ENCODE data around the gene GJD3. TPM values are rescaled to one million over a fixed set of nuclear protein-coding genes. Genes with fewer than 3 reads are reported as not detected.
"Not testable (repeated sequence)": the region's sequence is repeated elsewhere in the genome, so short reads cannot be mapped to it uniquely, and the experiment has no call there.

GJD3 gene
- total and polyA plus RNA-seq, 12 donors = 0.44 to 8.7 (median 1.9) TPM; not detected in 3

DNA sequence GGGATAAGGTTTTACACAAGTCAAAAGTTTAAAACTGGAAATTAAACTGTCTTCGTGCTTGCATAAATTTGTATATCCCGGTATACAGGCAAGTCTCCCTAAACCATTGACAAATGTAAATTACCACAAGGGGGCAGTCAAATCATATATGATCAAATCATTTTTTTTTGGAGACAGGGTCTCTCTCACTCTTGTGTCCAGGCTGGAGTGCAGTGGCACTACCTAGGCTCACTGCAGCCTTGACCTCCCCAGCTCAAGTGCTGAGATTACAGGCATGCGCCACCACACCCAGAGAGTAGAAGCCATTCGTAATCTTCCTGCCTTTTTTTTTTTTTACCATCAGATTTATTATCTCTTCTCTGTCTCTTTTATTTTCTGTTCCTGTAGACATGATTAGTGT, 34.6 kb upstream of the GJD3 start:
- peak; percentile 26 to 67 (median 55) for TF ChIP-seq CTCF (IDR thresholded peaks at IDR 0.05)
- no peak for TF ChIP-seq POLR2A (IDR thresholded peaks at IDR 0.05)
- Histone ChIP-seq H3K4me3 (no peak overlapping the region), H3K36me3 (replicated peaks in 1 of 2) (no peaks in the 10 kb centered on the region), H3K9me3 (replicated peaks in 1 of 3) (no peaks in the 10 kb centered on the region), H3K4me1 (replicated peaks in 1 of 2) (no peaks in the 10 kb centered on the region), H3K27me3 (no peaks in the 10 kb centered on the region), H3K27ac (no peak overlapping the region)
- DNase-seq = no peak
- intact Hi-C loops (cut with DNase I) = no loop called here
- 34 to 51% (median 42%) methylated on average over 4 of the region's 4 CpGs for WGBS, 4 donors

- H3K27ac ChIP-seq; H3K4me3 ChIP-seq; H3K27me3 ChIP-seq; DNase-seq; H3K9me3 ChIP-seq (replicated peaks in 1 of 3); H3K4me1 ChIP-seq (replicated peaks in 1 of 2); H3K36me3 ChIP-seq (replicated peaks in 1 of 2); intact Hi-C loops (cut with DNase I): not testable (repeated sequence)
- WGBS, 4 donors = 90 to 99% (median 97%) methylated on average over 3 of the region's 3 CpGs
Observed at GRCh38 chr17:40386555-40386954, 22.0 kb upstream of the GJD3 start.

DNA sequence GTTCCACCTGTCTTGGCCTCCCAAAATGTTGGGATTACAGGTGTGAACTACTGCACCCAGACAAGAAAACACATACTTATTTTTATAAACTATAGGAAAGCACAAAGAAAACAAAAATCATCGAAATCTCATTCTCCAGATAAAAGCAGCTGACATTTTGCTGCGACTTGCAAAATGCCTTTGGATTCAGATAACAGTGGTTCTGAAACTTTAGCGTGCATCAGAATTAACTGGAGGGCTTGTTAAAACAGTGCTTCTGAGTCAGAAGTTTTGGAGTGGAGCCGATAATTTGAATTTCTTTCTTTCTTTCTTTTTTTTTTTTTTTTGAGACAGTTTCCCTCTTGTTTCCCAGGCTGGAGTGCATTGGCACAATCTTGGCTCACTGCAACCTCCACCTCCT, 17.7 kb upstream of the GJD3 start:
- H3K27ac ChIP-seq = no peak overlapping the region
- 85 to 92% (median 87%) methylated on average over 4 of the region's 4 CpGs for WGBS, 4 donors
- TF ChIP-seq POLR2A (IDR thresholded peaks at IDR 0.05) (no peak), CTCF (IDR thresholded peaks at IDR 0.05) (no peak)
- no peaks in the 10 kb centered on the region for H3K4me1 ChIP-seq (replicated peaks in 1 of 2)
- no peaks in the 10 kb centered on the region for H3K36me3 ChIP-seq (replicated peaks in 1 of 2)
- DNase-seq = no peak
- no peak overlapping the region for H3K4me3 ChIP-seq
- H3K27me3 ChIP-seq = no peaks in the 10 kb centered on the region
- intact Hi-C loops (cut with DNase I) = no loop called here
- no peaks in the 10 kb centered on the region for H3K9me3 ChIP-seq (replicated peaks in 1 of 3)

- Histone ChIP-seq H3K4me1 (replicated peaks in 1 of 2) (no peaks in the 10 kb centered on the region), H3K27ac (no peak overlapping the region), H3K9me3 (replicated peaks in 1 of 3) (no peaks in the 10 kb centered on the region), H3K36me3 (replicated peaks in 1 of 2) (no peaks in the 10 kb centered on the region), H3K27me3 (no peaks in the 10 kb centered on the region), H3K4me3 (no peak overlapping the region)
- intact Hi-C loops (cut with DNase I) = no loop called here
- WGBS, 4 donors = 83 to 96% (median 86%) methylated on average over 7 of the region's 7 CpGs
- no peak for TF ChIP-seq CTCF (IDR thresholded peaks at IDR 0.05)
- TF ChIP-seq POLR2A (IDR thresholded peaks at IDR 0.05) = no peak
- DNase-seq = no peak
Observed at GRCh38 chr17:40378966-40379365, 14.4 kb upstream of the GJD3 start.

DNA sequence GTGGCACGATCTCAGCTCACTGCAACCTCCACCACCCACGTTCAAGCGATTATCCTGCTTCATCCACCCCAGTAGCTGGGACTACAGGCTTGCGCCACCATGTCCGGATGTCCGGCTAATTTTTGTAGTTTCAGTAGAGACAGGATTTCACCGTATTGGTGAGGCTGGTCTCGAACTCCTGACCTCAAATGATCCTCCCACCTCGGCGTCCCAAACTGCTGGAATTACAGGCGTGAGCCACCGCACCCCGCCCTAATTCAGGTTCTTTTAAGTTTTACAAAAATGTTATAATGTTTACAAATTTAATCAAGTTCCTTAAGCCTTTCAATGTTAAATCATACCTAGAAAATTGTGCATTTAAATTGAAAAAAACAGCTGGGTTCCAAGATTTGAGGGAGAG, 13.3 kb upstream of the GJD3 start:
- TF ChIP-seq POLR2A (IDR thresholded peaks at IDR 0.05) (no peak), CTCF (IDR thresholded peaks at IDR 0.05) (no peak)

GRCh38 chr17:40376541-40376940, 12.0 kb upstream of the GJD3 start:
- DNase-seq; H3K4me1 ChIP-seq (replicated peaks in 1 of 2); H3K27me3 ChIP-seq; H3K9me3 ChIP-seq (replicated peaks in 1 of 3); H3K4me3 ChIP-seq; H3K27ac ChIP-seq; H3K36me3 ChIP-seq (replicated peaks in 1 of 2); intact Hi-C loops (cut with DNase I): not testable (repeated sequence)
- 71 to 79% (median 78%) methylated on average over 6 of the region's 6 CpGs for WGBS, 4 donors

More for the DNA sequence above, 13.3 kb upstream of the GJD3 start:
- H3K4me1 ChIP-seq (replicated peaks in 1 of 2) = no peaks in the 10 kb centered on the region
- H3K27ac ChIP-seq = no peak overlapping the region
- no peaks in the 10 kb centered on the region for H3K36me3 ChIP-seq (replicated peaks in 1 of 2)
- no peak overlapping the region for H3K4me3 ChIP-seq
- H3K9me3 ChIP-seq (replicated peaks in 1 of 3) = no peaks in the 10 kb centered on the region
- intact Hi-C loops (cut with DNase I) = no loop called here
- WGBS, 4 donors = 78 to 85% (median 84%) methylated on average over 13 of the region's 13 CpGs
- H3K27me3 ChIP-seq = no peaks in the 10 kb centered on the region
- no peak for DNase-seq

GRCh38 chr17:40375786-40376185, 11.2 kb upstream of the GJD3 start:
- H3K27me3 ChIP-seq; H3K4me1 ChIP-seq (replicated peaks in 1 of 2); H3K36me3 ChIP-seq (replicated peaks in 1 of 2); H3K4me3 ChIP-seq; intact Hi-C loops (cut with DNase I); DNase-seq; H3K9me3 ChIP-seq (replicated peaks in 1 of 3); H3K27ac ChIP-seq: not testable (repeated sequence)
- 86 to 90% (median 87%) methylated on average over 4 to 21 of the region's 21 CpGs for WGBS, 4 donors
